Prostate gland (tissue), 2 donors: ENCODE measurements around the gene TMEM91. TPM values are rescaled to one million over a fixed set of nuclear protein-coding genes. Genes with fewer than 3 reads are reported as not detected.

Experiments used
- DNase-seq: peaks from one replicate; pipeline ENCODE4 v3.0.0-alpha.2; 2019; ENCODE audit warnings: low spot score
- H3K27ac ChIP-seq, 2 donors: fragments of 200-600 bp; sonication (generic); 2 replicates each; pipeline ENCODE4 v1.5.1; 2017 to 2019
- H3K27me3 ChIP-seq: fragments of 200-600 bp; sonication (generic); replicated peaks from 2 replicates; pipeline ENCODE4 v1.5.1; 2019; ENCODE audit not compliant: insufficient read depth
- H3K36me3 ChIP-seq, 2 donors: fragments of 200-600 bp; sonication (generic); 1 replicate in 1 of 2; 2 replicates in 1 of 2; pipeline versions ENCODE4 v1.5.1 to v1.8.1; 2017 to 2019
- H3K4me1 ChIP-seq: fragments of 200-600 bp; sonication (generic); replicated peaks from 2 replicates; pipeline ENCODE4 v1.5.1; 2019
- H3K4me3 ChIP-seq, 2 donors: fragments of 200-600 bp; sonication (generic); 2 replicates each; pipeline ENCODE4 v1.5.1; 2017 to 2019
- H3K9me3 ChIP-seq: fragments of 200-600 bp; sonication (generic); 2 replicates; pipeline ENCODE4 v1.5.1; 2017
- POLR2A ChIP-seq: fragments of 450-650 bp; IDR thresholded peaks from one replicate; pipeline ENCODE4 v1.6.1; 2016; ENCODE audit warnings: antibody characterized with exemption, mild to moderate bottlenecking
- POLR2AphosphoS5 ChIP-seq: sonication (generic); formaldehyde crosslinking; IDR thresholded peaks from one replicate; pipeline ENCODE4 v1.6.1; 2017; ENCODE audit warnings: antibody characterized with exemption
- WGBS: methylation state at CpG from one replicate; pipeline ENCODE4 v1.1.5; 2018; 5-methylcytosine and 5-hydroxymethylcytosine counted together
- intact Hi-C: fragments of 100-400 bp; cut with DNase I; formaldehyde crosslinking; loops from one replicate; pipeline ENCODE4 v1.14.2; 2022
- total RNA-seq, 2 donors: library from RNA; depleted of rRNA; stranded (reverse); fragments of >200 nt; gene quantifications; one replicate each; pipeline ENCODE4 v1.1.0, GENCODE V29; 2016
- TF ChIP-seq, protein P1 (sequence below), 4 experiments: fragments of 200-600 bp in 2 of 4; fragments of 450-650 bp in 2 of 4; sonication (generic) in 2 of 4; IDR thresholded peaks; 1 replicate in 3 of 4; 2 replicates in 1 of 4; pipeline ENCODE4 v1.5.1; 2016 to 2019; ENCODE audit warnings: antibody characterized with exemption in 4 of 4, mild to moderate bottlenecking in 2 of 4, moderate library complexity in 2 of 4

TMEM91 gene
- total RNA-seq, 2 donors from 2014 or later: 15.7 to 19.7 TPM

DNA sequence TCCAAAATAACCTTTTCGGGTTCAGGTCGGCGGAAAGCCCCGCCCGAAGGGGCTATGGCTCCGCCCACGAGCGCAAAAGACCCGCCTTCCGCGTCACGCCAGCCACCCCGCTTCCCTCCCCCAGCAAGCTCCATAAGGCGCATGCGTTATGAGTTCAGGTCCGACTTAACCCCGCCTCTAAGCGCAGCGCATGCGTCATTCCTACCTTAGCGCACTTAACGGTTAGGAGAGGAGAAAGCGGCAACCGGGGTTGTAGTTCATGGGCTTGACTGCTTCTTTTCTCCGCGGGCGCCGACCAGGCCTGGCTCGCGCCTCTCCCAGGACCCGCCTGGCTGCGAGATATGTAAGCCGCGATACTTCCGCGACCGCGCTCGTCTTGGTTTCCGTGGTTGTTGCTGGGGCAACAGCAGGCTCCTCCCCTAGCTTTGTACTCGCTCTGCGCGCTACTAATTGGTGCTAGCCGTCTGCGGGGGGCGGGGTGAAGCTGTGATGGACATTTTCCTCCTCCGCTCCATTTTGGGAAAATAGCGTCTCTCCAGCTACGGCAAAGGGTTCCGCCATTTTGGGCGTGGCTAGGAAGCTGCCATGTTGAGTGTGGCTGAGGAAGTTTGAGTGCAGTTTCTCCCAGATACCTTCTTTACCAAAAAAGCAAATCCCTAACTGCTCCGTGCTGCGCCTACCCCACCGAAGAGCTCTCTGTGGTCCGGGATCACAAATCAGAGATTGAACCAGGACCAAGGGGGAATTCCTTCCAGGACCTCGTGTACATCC is 12.4 kb upstream of the TMEM91 start, which contains the start of gene B9D2:
TSS of gene B9D2 (minus strand) at position 397 of the 771 bp plus-strand sequence. CDS start 630 bp downstream, outside the sequence.
- Histone ChIP-seq H3K4me1 (peaks cover 3% of the 10 kb centered on the region), H3K27me3 (no peaks in the 10 kb centered on the region), H3K4me3 (peak within 1 kb of the TSS; percentile 67 to 68), H3K9me3 (no peaks in the 10 kb centered on the region), H3K27ac (peak within 1 kb of the TSS; percentile 96 to 99), H3K36me3 (no peaks in the 10 kb centered on the region)
- TF ChIP-seq, protein P1, sequence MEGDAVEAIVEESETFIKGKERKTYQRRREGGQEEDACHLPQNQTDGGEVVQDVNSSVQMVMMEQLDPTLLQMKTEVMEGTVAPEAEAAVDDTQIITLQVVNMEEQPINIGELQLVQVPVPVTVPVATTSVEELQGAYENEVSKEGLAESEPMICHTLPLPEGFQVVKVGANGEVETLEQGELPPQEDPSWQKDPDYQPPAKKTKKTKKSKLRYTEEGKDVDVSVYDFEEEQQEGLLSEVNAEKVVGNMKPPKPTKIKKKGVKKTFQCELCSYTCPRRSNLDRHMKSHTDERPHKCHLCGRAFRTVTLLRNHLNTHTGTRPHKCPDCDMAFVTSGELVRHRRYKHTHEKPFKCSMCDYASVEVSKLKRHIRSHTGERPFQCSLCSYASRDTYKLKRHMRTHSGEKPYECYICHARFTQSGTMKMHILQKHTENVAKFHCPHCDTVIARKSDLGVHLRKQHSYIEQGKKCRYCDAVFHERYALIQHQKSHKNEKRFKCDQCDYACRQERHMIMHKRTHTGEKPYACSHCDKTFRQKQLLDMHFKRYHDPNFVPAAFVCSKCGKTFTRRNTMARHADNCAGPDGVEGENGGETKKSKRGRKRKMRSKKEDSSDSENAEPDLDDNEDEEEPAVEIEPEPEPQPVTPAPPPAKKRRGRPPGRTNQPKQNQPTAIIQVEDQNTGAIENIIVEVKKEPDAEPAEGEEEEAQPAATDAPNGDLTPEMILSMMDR (IDR thresholded peaks at IDR 0.05): peak in 2 of 4 experiments; percentile 8 to 14
- TF ChIP-seq POLR2AphosphoS5 (peak; percentile 96), POLR2A (peak; percentile 56)
- intact Hi-C loops: no loop called here
- WGBS: under 1% methylated on average over 51 of the region's 56 CpGs
- peak; percentile 98 for DNase-seq

DNA sequence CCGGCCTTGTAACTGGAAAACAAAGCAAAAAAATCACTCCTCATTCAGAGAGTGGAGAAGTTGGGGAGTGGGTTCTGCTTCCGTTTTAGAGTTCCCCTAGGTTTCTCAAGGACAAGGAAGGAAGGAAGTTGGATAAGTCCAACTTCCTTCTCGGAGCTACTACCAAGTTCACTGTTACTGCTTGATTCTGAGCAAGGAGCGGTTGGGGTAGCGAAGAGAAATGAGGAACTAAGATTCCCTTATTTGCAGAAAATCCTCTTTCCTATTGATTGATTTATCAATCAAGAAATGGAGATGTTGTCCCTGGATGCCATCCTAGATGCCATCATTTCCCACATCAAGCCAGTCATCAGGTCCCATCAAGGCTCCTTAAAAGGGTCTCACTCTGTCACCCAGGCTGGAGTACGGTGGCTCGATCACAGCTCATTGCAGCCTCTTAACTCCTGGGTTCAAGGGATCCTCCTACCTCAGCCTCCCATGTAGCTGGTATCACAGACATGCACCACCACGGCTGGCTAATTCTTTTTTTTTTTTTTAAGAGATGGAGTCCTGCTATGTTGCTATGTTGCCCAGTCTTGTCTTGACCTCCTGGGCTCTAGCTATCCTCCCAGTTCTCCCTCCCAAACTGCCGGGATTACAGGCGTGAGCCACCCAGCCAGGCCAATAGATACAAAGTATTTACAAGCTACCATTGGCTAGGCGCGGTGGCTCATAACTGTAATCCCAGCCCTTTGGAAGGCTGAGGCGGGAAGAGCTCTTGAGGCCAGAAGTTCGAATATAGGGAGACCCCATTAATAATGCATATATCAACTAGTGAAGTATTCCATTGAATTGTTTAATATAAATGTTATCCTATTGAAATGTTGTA is 11.6 kb upstream of the TMEM91 start:
- intact Hi-C loops: no loop called here
- peaks cover 3% of the 10 kb centered on the region for H3K4me1 ChIP-seq

DNA sequence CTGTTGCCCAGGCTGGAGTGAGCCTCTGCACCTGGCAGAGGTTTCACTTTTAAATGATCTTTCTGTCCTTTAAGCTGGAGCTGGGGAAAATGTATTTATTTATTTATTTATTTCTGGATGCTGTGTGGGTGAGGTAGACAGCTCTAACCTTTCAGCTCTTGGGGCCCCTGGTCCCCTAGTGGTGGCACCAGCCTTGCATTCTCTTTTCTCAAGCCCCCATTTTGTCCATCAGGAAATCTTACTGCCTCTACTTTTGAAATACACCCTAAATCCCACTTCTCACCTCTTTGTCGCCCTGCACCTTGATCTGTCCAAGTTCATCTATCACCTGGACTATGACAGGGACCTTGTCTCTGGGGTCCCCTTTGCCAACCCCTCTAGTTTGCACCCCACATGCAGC is 10.2 kb upstream of the TMEM91 start:
- Histone ChIP-seq H3K9me3 (no peaks in the 10 kb centered on the region), H3K27ac (no peak overlapping the region), H3K4me1 (peaks cover 3% of the 10 kb centered on the region), H3K36me3 (no peaks in the 10 kb centered on the region), H3K4me3 (no peak overlapping the region), H3K27me3 (no peaks in the 10 kb centered on the region)
- TF ChIP-seq POLR2A (no peak), POLR2AphosphoS5 (no peak)
- TF ChIP-seq, protein P1 (IDR thresholded peaks at IDR 0.05): no peak
- WGBS: 92% methylated on average over 1 of the region's 1 CpG
- no peak for DNase-seq
- intact Hi-C loops: no loop called here

More for the DNA sequence above, 11.6 kb upstream of the TMEM91 start:
- H3K27me3 ChIP-seq: no peaks in the 10 kb centered on the region
- H3K9me3 ChIP-seq: no peaks in the 10 kb centered on the region
- no peaks in the 10 kb centered on the region for H3K36me3 ChIP-seq
- WGBS: 75% methylated on average over 14 of the region's 14 CpGs
- peak overlapping the region; percentile 96 to 99 for H3K27ac ChIP-seq
- DNase-seq: no peak
- peak overlapping the region; percentile 67 to 68 for H3K4me3 ChIP-seq
- no peak for TF ChIP-seq POLR2AphosphoS5
- TF ChIP-seq, protein P1 (IDR thresholded peaks at IDR 0.05): no peak
- no peak for TF ChIP-seq POLR2A

DNA sequence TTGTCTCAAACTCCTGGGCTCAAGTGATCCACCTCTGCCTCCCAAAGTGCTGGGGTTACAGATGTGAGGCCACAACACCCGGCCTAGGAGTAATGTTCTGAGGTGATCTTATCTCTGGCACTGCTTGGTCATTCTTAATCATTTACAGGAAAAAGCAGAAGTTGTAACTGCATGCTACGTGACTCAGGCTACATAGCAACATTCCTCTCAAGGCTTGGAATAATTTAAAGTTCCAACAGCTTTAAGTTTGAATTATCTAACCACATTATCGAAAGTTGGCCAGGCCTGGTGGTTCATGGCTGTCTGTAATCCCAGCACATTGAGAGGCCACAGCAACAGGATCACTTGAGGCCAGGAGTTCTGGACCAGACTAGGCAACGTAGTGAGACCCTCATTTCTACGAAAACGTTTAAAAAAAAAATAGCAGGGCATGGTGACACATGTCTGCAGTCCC is 8.5 kb upstream of the TMEM91 start:
- WGBS: 47% methylated on average over 6 of the region's 6 CpGs
- Histone ChIP-seq H3K36me3 (no peaks in the 10 kb centered on the region), H3K4me1 (peaks cover 3% of the 10 kb centered on the region), H3K27me3 (no peaks in the 10 kb centered on the region), H3K27ac (no peak overlapping the region), H3K9me3 (no peaks in the 10 kb centered on the region), H3K4me3 (no peak overlapping the region)
- intact Hi-C loops: no loop called here
- TF ChIP-seq, protein P1 (IDR thresholded peaks at IDR 0.05): no peak
- TF ChIP-seq POLR2A: no peak
- TF ChIP-seq POLR2AphosphoS5: no peak
- no peak for DNase-seq
